ENCODE results near the gene CHAT.

CHAT gene

GRCh38 chr10:49632406-49633317 is 18.8 kb downstream of the CHAT start:
- DNase-seq = no peak

- no peak for DNase-seq
Observed at GRCh38 chr10:49633327-49634068, 19.7 kb downstream of the CHAT start.

DNA sequence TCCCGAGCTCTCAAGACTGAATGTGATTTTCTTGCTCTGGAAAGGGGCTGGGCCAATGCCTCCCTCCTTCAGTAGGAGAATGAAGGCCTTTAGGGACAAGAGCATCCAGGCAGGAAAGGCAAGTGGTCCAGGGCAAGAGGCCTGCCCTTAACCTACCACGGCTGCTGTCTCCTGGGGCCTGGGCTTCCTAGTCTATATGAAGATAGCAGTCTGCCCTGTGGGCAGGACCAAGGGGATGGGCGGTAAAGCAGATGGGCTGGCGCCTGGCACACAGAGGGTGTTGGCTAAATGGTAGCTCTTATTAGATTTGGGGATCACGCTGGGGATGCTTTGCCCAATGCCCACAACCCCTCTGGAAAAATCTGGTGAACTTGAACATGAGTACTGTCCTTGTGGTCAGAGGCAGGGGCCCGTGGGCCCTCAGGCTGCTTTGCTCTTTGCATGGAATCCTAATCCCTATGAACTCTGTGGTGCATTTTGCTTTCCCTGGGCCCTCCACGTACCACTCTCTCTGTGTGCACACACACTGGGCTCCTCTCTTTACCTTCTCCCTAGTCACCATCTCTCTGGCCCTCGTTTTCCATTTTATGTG is 20.3 kb downstream of the CHAT start:
- no peak for DNase-seq

DNA sequence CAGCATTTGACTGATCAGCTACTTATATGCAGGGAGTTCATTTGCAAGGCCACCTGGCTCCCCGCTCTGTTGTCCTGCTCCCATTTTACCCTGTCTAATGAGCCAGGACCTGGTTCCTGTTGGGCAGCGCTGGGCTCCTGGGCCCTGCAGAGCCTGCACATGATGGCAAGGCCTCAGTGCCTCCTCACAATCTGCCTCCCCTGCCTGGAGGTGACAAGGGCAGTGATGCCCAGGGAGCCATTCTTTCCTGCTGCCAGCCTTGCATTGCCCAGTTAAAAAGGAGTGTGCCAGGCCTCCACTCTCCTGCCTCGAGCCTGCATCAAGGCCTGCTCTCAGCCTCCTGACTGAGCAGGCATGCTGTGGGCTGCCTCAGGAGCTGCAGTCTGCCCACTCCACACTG is 28.5 kb downstream of the CHAT start:
- DNase-seq = no peak

- DNase-seq = peak in 1 of 2 donors; percentile 8
Observed at GRCh38 chr10:49643241-49644034, 29.6 kb downstream of the CHAT start.

DNA sequence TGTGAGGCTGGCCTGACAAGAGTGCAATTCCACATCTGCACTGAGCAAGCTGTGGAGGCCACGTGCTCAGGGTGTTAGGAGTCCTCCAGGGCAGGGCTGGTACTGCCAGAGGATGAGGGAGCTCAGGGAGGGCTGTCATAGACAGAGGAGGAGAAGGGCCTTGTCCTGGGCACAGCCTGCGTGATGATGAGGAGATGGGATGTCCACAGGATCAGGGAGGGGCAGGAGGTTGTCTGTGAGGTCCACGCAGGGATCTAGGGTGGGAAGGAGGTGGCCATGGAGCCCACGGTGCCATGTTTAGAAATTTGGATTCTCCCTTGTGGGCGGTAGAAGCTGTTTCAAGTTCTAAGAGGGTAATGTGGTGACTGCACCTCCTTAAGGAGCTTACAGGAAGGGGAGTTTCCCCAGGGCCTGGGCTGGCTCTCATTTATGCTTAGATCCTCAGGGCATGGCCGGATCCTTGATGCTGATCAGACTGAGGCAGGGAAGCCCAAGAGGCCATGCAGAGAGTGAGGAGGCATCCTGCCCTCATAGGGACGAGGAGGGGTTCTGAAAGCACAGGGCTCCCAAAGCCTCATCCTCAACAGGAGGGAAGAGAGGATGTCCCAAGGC is 30.3 kb downstream of the CHAT start:
- peak in 1 of 2 donors; percentile 7 for DNase-seq

GRCh38 chr10:49645417-49645816 is 31.6 kb downstream of the CHAT start:
- no peak for DNase-seq

- DNase-seq = no peak
Observed at GRCh38 chr10:49645871-49646870, 32.3 kb downstream of the CHAT start.

DNA sequence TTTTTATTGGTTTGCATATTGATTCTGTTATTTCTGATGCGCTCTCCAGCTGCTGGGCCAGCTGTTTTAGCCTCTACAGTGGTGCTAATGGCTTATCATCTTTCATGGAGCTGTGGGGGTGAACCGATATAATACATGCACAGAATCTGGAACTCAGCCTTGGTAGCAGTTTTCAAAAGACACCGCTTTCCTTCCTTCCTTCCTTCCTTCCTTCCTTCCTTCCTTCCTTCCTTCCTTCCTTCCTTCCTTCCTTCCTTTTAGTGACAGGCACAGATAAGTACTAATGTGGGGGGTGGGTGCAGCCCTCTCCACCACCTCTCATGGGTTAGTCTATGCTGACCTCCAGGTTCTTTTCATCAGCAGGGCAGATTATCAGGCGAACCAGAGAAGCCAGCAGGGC is 33.7 kb downstream of the CHAT start:
- no peak for DNase-seq

DNA sequence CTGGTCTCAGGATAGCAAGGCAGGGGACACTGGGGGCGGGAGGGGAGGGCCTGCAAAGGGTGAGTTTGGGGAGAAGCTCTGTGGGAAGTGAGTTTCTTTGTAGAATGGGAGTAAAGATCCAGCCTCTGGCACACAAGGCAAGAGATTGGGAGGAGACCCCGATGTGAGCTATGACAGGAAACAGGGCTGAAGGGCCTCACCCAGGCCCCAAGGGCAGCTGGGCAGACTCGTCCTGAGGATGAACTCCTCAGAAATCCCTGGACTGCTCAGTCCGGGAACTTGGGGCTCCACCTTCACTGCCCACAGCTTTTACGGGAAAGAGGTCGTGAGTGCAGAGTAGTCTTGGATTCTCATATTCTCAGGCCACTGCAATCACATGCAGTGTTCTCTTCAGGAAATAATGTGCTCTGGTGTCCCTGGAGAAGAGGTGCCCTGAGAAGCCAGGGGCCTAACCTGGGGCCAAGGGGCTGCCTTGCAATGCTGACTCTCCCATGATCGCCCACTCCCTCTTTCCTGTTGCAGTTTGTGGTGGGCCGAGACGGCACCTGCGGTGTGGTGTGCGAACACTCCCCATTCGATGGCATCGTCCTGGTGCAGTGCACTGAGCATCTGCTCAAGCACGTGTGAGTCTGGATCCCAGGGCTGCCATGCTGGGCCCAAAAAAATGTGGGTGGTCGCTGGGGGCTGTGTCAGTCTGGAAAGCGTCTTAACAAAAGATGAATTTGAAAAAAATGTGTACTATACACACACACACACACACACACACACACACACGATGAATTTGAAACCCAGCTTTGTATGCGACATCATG is 34.4 kb downstream of the CHAT start:
- DNase-seq = no peak

DNA sequence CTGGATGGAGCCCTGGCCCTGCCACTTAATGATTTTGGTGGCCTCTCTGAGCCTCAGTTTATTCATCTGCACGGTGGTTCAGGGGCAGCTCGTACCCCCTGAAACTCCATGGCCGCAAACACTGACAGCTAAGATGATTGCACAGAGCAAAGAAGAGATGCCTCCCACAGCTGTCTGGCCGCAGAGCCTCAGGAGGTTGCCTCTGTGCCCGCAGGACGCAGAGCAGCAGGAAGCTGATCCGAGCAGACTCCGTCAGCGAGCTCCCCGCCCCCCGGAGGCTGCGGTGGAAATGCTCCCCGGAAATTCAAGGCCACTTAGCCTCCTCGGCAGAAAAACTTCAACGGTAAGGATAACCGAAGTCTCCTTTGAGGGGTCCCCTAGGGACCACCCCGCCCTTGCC is 35.5 kb downstream of the CHAT start:
- DNase-seq = no peak

- DNase-seq = no peak
Observed at GRCh38 chr10:49649936-49650723, 36.3 kb downstream of the CHAT start.

DNA sequence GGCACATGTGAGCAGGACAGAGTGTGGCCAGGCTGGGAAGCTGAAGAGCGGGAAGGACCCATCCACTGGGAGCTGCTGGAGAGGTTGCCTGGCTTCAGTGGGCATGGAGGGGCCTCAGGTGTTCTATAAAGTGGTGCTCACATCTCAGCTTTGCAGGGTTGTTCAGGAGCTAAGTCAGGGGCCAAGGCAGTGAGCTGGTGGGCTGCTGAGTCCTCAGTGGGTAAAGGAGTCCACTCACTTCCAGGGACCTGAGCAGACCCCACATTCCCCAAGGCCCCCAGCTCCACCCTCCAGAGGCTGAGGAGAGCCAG is 36.8 kb downstream of the CHAT start:
- no peak for DNase-seq

DNA sequence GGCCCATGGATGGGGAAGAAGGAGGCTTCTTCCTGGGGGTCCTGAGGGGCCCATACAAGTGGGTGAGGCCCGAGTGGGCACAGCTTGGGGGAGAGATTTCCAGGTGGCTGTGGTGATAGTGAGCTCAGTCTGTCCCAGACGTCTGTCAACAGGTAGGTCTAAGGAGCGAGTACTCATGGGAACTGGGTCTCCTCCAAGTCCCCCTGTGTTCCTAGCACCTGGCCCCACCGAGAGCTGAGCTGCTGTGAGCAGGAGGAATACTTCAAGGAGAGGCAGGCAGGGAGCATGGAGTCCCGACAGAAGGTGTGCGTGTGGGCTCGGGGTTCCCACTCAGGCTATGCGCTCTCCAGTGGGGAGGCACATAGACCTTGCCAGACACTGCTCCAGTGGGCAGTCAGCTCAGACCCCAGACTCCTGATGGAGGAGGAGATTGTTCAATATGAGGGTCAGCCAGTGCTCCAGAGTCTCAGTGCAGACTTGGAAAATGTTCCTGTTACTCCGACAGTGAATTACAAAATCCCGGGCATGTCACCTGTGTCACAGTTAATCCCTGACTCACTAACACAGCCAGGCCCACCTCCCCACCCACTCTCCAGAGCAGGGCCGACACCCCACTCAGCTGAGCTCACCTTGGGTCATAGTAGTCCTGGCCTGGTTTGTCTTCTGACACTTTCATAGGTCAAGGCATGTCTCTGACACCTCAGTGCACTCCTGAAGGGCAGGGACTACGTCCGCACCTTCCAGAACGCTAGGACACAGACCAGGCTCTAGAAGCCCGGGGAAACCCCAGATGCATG is 37.4 kb downstream of the CHAT start:
- DNase-seq = no peak

- no peak for DNase-seq
Observed at GRCh38 chr10:49651917-49652316, 38.1 kb downstream of the CHAT start.

DNA sequence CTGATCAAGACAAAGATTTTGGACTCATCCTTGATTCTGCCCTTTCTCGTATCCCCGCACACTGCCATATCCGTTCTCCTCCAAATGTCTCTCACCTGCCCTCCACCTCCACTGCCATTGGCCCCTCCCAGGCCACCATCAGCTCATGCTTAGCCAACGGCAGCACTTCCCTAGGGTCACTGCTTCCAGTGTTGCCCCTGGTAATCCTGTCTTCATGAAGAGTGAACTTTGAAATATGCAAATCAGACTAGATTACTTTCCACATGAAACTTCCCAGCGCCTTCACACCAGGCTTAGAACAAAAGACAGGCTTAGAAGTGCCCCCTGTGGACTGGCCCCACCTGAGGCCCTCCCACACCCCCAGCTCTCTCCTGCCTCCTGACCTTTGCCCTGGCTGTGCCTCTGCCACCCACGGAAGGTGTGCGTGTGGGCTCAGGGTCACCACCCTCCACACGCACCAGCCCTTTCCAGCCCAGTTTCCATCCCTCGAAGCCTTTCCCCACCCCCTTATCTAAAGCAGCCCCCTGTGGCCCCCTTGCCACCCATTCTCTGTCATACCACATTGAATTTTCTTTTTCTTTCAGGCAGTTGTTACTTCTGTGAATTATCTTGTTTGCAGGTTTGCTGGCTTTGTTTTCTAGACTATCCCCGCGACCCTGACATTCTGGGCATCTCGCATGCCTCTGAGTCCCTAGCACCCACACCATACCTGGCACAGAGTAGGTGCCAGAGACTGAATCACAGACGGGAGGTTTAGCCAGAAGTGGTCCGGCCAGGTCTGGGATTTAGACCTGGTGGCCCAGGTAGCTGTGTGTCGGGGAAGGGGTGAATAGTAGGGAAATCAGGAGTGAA is 38.8 kb downstream of the CHAT start:
- DNase-seq = no peak

GRCh38 chr10:49653273-49653929 is 39.6 kb downstream of the CHAT start:
- DNase-seq = no peak
